ENCODE results near the gene PGM3. TPM values are rescaled to one million over a fixed set of nuclear protein-coding genes. Genes with fewer than 3 reads are reported as not detected.
"Not testable (repeated sequence)": the region's sequence is repeated elsewhere in the genome, so short reads cannot be mapped to it uniquely, and the experiment has no call there.

PGM3 gene
- total RNA-seq, 1 donor from 2014 or later: 52.4 TPM

DNA sequence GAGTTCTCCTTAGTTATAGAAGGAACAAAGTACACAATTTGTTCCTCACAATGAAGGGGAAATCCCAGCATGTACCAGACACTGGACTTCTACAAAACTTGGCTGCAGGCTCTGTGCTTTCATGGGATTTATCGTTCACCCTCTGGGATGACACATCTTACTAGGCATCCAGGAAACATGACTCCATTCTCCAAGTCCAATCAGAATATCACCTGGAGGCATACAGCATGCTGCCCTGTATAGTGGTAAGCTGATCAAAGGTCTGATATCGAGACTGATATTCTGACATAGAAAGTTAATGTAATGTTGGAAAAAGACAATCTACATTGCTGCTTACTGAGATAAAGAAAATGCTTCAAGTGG is 6.8 kb upstream of the PGM3 start:
- Mint-ChIP-seq H3K9me3 (no peaks in the 10 kb centered on the region), H3K27me3 (ENCODE audit: low read depth) (no peaks in the 10 kb centered on the region), H3K27ac (ENCODE audit: unreplicated experiment) (no peak overlapping the region), H3K4me3 (no peak overlapping the region), H3K36me3 (ENCODE audit: low read depth) (no peaks in the 10 kb centered on the region), H3K4me1 (peaks cover 4% of the 10 kb centered on the region)
- TF ChIP-seq, protein P1, sequence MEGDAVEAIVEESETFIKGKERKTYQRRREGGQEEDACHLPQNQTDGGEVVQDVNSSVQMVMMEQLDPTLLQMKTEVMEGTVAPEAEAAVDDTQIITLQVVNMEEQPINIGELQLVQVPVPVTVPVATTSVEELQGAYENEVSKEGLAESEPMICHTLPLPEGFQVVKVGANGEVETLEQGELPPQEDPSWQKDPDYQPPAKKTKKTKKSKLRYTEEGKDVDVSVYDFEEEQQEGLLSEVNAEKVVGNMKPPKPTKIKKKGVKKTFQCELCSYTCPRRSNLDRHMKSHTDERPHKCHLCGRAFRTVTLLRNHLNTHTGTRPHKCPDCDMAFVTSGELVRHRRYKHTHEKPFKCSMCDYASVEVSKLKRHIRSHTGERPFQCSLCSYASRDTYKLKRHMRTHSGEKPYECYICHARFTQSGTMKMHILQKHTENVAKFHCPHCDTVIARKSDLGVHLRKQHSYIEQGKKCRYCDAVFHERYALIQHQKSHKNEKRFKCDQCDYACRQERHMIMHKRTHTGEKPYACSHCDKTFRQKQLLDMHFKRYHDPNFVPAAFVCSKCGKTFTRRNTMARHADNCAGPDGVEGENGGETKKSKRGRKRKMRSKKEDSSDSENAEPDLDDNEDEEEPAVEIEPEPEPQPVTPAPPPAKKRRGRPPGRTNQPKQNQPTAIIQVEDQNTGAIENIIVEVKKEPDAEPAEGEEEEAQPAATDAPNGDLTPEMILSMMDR (conservative IDR thresholded peaks at IDR 0.05): no peak
- DNase-seq (ENCODE audit: low read depth, low spot score): no peak

DNA sequence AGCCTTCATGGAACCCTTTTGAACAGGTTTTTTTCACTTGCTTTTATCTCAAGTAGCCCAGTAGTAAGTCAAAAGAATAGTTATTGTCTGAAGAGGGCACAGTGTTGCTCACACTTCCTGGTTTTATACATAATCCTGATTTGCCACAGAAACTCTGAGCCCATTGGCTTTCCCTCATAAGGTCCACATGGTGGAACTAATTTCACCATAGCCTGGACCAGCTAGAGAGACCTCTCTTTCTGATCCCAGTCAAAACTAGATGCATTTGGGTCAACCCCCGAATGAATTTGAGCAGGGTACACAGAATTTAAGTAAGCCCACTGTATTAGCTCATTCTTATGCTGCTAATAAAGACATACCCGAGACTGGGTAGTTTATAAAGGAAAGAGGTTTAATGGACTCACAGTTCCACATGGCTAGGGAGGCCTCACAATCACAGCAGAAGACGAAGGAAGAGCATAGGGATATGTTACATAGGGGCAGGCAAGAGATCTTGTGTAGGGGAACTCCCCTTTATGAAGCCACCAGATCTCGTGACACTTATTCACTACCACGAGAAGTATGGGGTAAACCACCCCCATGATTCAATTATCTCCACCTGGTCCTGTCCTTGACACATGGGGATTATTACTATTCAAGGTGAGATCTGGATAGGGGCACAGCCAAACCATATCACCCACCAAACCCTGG is 6.3 kb upstream of the PGM3 start:
- no peak overlapping the region for H3K4me3 Mint-ChIP-seq
- TF ChIP-seq, protein P1 (conservative IDR thresholded peaks at IDR 0.05): no peak
- DNase-seq (ENCODE audit: low read depth, low spot score): no peak
- no peak overlapping the region for H3K27ac Mint-ChIP-seq (ENCODE audit: unreplicated experiment)
- H3K36me3 Mint-ChIP-seq (ENCODE audit: low read depth): no peaks in the 10 kb centered on the region
- H3K9me3 Mint-ChIP-seq: no peaks in the 10 kb centered on the region
- H3K27me3 Mint-ChIP-seq (ENCODE audit: low read depth): no peaks in the 10 kb centered on the region
- H3K4me1 Mint-ChIP-seq: peaks cover 9% of the 10 kb centered on the region

DNA sequence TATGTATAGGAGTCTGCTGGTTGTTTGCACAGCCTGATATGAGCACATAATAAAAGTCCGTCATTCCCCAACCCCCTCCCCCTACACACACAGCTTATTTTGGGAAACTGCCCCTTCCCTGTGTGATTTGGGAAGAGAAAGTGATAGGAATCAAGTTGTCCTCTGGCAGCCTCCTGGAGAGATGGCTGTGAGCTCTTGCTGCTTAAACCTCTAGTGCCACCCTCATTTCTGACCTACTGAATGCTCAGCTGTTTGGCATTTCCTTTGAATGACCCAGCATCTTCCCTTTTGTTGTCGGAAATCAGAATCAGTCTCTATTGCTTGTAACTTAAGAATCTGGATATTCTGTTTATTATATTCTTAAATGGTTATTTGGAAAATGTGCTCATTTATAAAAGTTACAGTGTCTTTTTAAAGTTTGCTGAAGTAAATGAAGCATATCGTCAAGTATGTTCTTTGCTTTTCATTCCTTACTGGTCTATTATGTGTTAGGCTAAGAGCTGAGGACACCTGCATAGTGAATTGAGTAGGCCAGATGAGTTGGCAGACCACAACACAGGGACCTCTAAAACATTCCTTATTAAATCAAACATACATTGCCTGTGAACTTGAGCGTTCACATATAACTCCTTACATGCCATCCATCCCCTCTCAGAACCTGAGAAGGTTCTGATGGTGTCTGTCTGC is 5.6 kb upstream of the PGM3 start:
- no peak for DNase-seq (ENCODE audit: low read depth, low spot score)
- TF ChIP-seq, protein P1 (conservative IDR thresholded peaks at IDR 0.05): no peak
- Mint-ChIP-seq H3K4me1 (peaks cover 14% of the 10 kb centered on the region), H3K4me3 (no peak overlapping the region), H3K36me3 (ENCODE audit: low read depth) (no peaks in the 10 kb centered on the region), H3K9me3 (no peaks in the 10 kb centered on the region), H3K27ac (ENCODE audit: unreplicated experiment) (no peak overlapping the region), H3K27me3 (ENCODE audit: low read depth) (no peaks in the 10 kb centered on the region)

DNA sequence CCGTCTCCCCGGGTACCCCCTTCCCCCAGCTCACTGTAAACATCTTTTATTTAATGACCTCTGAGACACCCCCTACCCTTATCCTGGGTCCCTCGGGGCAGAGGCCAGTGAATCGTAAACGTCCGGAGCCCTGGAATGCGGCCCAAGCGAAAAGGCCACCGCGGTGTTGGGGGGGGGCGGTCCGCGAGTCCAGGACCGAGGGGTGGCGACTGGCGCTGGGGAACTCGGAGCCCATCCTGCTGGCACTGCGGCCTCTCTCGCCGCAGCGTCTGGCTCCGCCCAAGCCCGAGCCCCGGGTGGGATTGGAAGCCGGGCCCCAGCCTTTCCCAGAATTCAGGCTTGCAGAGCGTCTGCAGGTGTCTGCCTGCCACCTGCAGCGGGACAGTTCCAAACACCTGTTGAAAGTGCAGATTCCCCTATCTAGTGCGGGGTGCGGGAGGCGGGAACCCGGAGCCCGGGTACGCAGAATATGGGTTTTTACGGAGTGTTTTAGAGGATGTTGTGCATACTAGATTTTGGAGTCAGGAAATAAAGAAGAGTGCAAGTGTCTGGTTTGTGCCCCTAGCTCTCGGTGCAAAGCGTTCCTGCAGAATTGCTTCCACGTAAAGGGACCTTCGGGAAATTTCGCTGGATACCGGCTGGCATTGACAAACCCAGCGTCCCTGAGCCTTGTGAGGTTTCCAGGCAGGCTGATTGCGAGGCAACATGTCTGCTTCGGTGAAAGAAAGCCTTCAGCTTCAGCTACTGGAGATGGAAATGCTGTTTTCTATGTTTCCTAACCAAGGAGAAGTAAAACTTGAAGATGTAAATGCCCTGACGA is 892 bp upstream of the PGM3 start:
- Mint-ChIP-seq H3K9me3 (no peaks in the 10 kb centered on the region), H3K36me3 (ENCODE audit: low read depth) (peaks cover 2% of the 10 kb centered on the region), H3K27me3 (ENCODE audit: low read depth) (no peaks in the 10 kb centered on the region), H3K27ac (ENCODE audit: unreplicated experiment) (no peak overlapping the region), H3K4me1 (peaks cover 35% of the 10 kb centered on the region), H3K4me3 (peak overlapping the region; percentile 99)
- DNase-seq (ENCODE audit: low read depth, low spot score): peak; percentile 44
- TF ChIP-seq, protein P1 (conservative IDR thresholded peaks at IDR 0.05): no peak

DNA sequence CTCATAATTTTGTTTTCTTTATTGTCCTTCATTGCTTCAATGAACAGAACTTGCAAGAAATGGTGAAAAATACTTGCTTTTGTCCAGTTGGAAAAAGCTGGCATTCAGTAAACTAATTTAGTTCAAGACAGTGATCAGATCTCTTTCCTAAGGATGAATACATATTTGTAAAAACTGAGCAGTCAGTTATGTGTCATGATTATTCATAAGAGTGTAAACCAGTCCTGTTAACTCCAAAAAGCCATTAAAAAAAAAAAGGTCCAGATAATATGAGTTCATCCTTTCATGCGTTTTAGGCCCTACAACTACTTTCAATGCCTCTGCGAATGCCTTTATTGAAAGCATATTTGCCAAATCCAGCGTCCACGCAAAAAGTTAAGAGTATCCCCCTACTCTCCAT is 609 bp downstream of the PGM3 start:
- TF ChIP-seq, protein P1 (conservative IDR thresholded peaks at IDR 0.05): no peak
- DNase-seq (ENCODE audit: low read depth, low spot score): no peak
- Mint-ChIP-seq H3K4me3 (peak overlapping the region; percentile 99), H3K4me1 (peaks cover 35% of the 10 kb centered on the region), H3K27ac (ENCODE audit: unreplicated experiment) (peak overlapping the region; percentile 95), H3K36me3 (ENCODE audit: low read depth) (peaks cover 2% of the 10 kb centered on the region), H3K27me3 (ENCODE audit: low read depth) (no peaks in the 10 kb centered on the region), H3K9me3 (no peaks in the 10 kb centered on the region)

DNA sequence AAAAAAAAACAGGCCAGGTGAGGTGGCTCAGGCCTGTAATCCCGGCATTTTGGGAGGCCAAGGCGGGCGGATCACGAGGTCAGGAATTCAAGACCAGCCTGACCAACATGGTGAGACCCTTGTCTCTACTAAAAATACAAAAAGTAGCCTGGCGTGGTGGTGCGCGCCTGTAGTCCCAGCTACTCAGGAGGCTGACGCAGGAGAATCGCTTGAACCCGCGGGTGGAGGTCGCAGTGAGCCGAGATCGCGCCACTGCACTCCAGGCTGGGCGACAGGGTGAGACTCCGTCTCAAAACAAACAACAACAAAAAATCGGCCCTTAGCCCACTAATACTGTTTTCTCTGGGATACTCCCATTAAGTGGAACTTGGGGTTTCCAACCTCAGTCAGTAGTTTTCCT is 1.1 kb downstream of the PGM3 start:
- not testable (repeated sequence) for H3K27ac Mint-ChIP-seq (ENCODE audit: unreplicated experiment)

More for the DNA sequence above, 1.1 kb downstream of the PGM3 start:
- not testable (repeated sequence) for DNase-seq (ENCODE audit: low read depth, low spot score); H3K9me3 Mint-ChIP-seq; H3K27me3 Mint-ChIP-seq (ENCODE audit: low read depth); H3K36me3 Mint-ChIP-seq (ENCODE audit: low read depth)
- H3K4me3 Mint-ChIP-seq: peak overlapping the region; percentile 99
- peaks cover 35% of the 10 kb centered on the region for H3K4me1 Mint-ChIP-seq

Data from neural crest cell (in vitro differentiated cells).